Adrenal gland (tissue), 12 donors: ENCODE results near the gene WDR91. TPM values are rescaled to one million over a fixed set of nuclear protein-coding genes. Genes with fewer than 3 reads are reported as not detected.
"Not testable (repeated sequence)": the region's sequence is repeated elsewhere in the genome, so short reads cannot be mapped to it uniquely, and the experiment has no call there.

Experiments
- DNase-seq, 7 donors: peaks; one replicate each; pipeline ENCODE4 v3.0.0-alpha.2; 2019 to 2020
- H3K27ac ChIP-seq, 5 donors: fragments of 200-600 bp; sonication (generic) in 4 of 5; 1 replicate in 3 of 5; 2 replicates in 2 of 5; pipeline versions ENCODE4 v1.5.1 to v1.8.0; 2016 to 2020; ENCODE audit warnings: mild to moderate bottlenecking in 1 of 5
- H3K27me3 ChIP-seq: fragments of 200-600 bp; 2 replicates; pipeline ENCODE4 v1.8.0; 2021
- H3K36me3 ChIP-seq, 2 donors: fragments of 200-600 bp; replicated peaks in 1 of 2; 1 replicate in 1 of 2; 2 replicates in 1 of 2; pipeline versions ENCODE4 v1.5.1 to v1.8.0; 2018 to 2022
- H3K4me1 ChIP-seq, 2 donors: fragments of 200-600 bp; replicated peaks in 1 of 2; 1 replicate in 1 of 2; 2 replicates in 1 of 2; pipeline versions ENCODE4 v1.5.1 to v1.8.0; 2018 to 2021
- H3K4me3 ChIP-seq, 4 donors: fragments of 200-600 bp; sonication (generic) in 3 of 4; one replicate each; pipeline ENCODE4 v1.5.1; 2016 to 2018
- H3K9me3 ChIP-seq, 3 donors: fragments of 200-600 bp; sonication (generic) in 1 of 3; replicated peaks in 1 of 3; 1 replicate in 2 of 3; 2 replicates in 1 of 3; pipeline versions ENCODE4 v1.5.1 to v1.8.0; 2016 to 2021
- CTCF ChIP-seq, 6 experiments: fragments of 450-650 bp in 4 of 6; fragments of 200-600 bp in 2 of 6; sonication (generic) in 1 of 6; IDR thresholded peaks; 1 replicate in 5 of 6; 2 replicates in 1 of 6; pipeline versions ENCODE4 v1.5.1 to v1.8.0; 2016 to 2021; ENCODE audit warnings: antibody characterized with exemption in 6 of 6, mild to moderate bottlenecking in 2 of 6, moderate library complexity in 1 of 6
- POLR2A ChIP-seq, 2 donors: fragments of 450-650 bp; IDR thresholded peaks; one replicate each; pipeline ENCODE4 v1.6.1; 2017; ENCODE audit warnings: antibody characterized with exemption in 2 of 2, mild to moderate bottlenecking in 2 of 2, moderate library complexity in 1 of 2
- WGBS, 4 donors: extraction: QIAGEN DNeasy Blood & Tissue Kit in 2 of 4; methylation state at CpG; one replicate each; pipeline versions ENCODE4 v1.1.5 to v1.1.7; 2013 to 2017; 5-methylcytosine and 5-hydroxymethylcytosine counted together
- intact Hi-C, 2 donors: fragments of 100-400 bp; cut with DNase I; formaldehyde crosslinking; loops; one replicate each; pipeline versions ENCODE4 v1.14.1 to v1.15.0; 2022 to 2023
- polyA plus RNA-seq, 3 donors: library from polyadenylated mRNA; stranded (reverse); fragments of 200-250 nt in 2 of 3; fragments of 350-450 nt in 1 of 3; fragmentation: Illumina TruSeq in 1 of 3; extraction: RNeasy Lipid Tissue Mini Kit (QIAGEN cat#74804) in 1 of 3; gene quantifications; one replicate each; pipeline ENCODE4 v1.2.3, GENCODE V29; 2013 to 2014
- total RNA-seq, 9 donors: library from RNA; depleted of rRNA in 4 of 9; stranded (reverse); fragments of >200 nt in 4 of 9; fragments of 120-200 nt in 1 of 9; fragmentation: NEBNext Ultra II Directional in 1 of 9; extraction: Animal tissue kit (Norgen Biotek cat#: 25700) in 1 of 9; gene quantifications; one replicate each; pipeline versions ENCODE4 v1.1.0 to v1.2.4, GENCODE V29; 2013 to 2023
- donor health status: healthy with polysubstance abuse.
- donor health status: Bipolar disorder and iron deficiency.
- donor health status: DM: yes; HTN: yes; CAD: no.
- donor health status: DM: no; HTN: no; CAD: no.
- donor health status: DM: no; HTN: no; CAD: no.
- donor health status: DM: yes; HTN: yes; CAD: no.

Gene WDR91
- total and polyA plus RNA-seq, 12 donors, result 6.8 to 29.6 (median 15.5) TPM

- H3K36me3 ChIP-seq, intact Hi-C loops, H3K27me3 ChIP-seq, H3K9me3 ChIP-seq: not testable (repeated sequence)
- Histone ChIP-seq H3K27ac (peak overlapping the region in 4 of 5 donors; percentile 83 to 91 (median 88)), H3K4me1 (peaks cover 0 to 21% of the 10 kb centered on the region in 2 donors), H3K4me3 (peak overlapping the region in 3 of 4 donors; percentile 68 to 89 (median 82))
- WGBS, 4 donors, result 49 to 55% (median 53%) methylated on average over 25 to 30 of the region's 30 CpGs
- DNase-seq, result peak in 3 of 7 donors; percentile 27 to 52 (median 51)
- TF ChIP-seq CTCF (IDR thresholded peaks at IDR 0.05), result peak in 1 of 6 experiments; percentile 5
Measured at GRCh38 chr7:135211946-135212685, 790 bp upstream of the WDR91 start.

- Histone ChIP-seq H3K27ac (peak overlapping the region; percentile 42 to 91 (median 87)), H3K4me3 (peak overlapping the region; percentile 9 to 89 (median 75)), H3K27me3 (no peaks in the 10 kb centered on the region), H3K4me1 (peaks cover 0 to 21% of the 10 kb centered on the region in 2 donors), H3K36me3 (peaks cover 0 to 5% of the 10 kb centered on the region in 2 donors), H3K9me3 (no peaks in the 10 kb centered on the region)
- DNase-seq, result peak in 3 of 7 donors; percentile 29 to 65 (median 43)
- TF ChIP-seq POLR2A (IDR thresholded peaks at IDR 0.05) (no peak), CTCF (IDR thresholded peaks at IDR 0.05) (no peak)
- 0 to 6% (median 2%) methylated on average over 9 to 13 of the region's 13 CpGs for WGBS, 4 donors
- intact Hi-C loops, result no loop called here
Measured at GRCh38 chr7:135210888-135211178, 493 bp downstream of the WDR91 start.

- Histone ChIP-seq H3K9me3 (no peaks in the 10 kb centered on the region), H3K27ac (peak overlapping the region in 1 of 5 donors; percentile 53), H3K4me3 (no peak overlapping the region), H3K36me3 (peaks cover 0 to 16% of the 10 kb centered on the region in 2 donors), H3K27me3 (no peaks in the 10 kb centered on the region), H3K4me1 (peaks cover 0 to 21% of the 10 kb centered on the region in 2 donors)
- TF ChIP-seq POLR2A (IDR thresholded peaks at IDR 0.05) (no peak), CTCF (IDR thresholded peaks at IDR 0.05) (no peak)
- intact Hi-C loops, result no loop called here
- 77 to 92% (median 89%) methylated on average over 7 of the region's 7 CpGs for WGBS, 4 donors
- DNase-seq, result no peak
Measured at GRCh38 chr7:135209225-135209834, 2.0 kb downstream of the WDR91 start.

- DNase-seq, result no peak
- peaks cover 0 to 26% of the 10 kb centered on the region in 2 donors for H3K36me3 ChIP-seq
- 73 to 84% (median 83%) methylated on average over 6 of the region's 6 CpGs for WGBS, 4 donors
- intact Hi-C loops, result no loop called here
- H3K4me3 ChIP-seq, result no peak overlapping the region
- H3K4me1 ChIP-seq, result peaks cover 0 to 21% of the 10 kb centered on the region in 2 donors
- TF ChIP-seq CTCF (IDR thresholded peaks at IDR 0.05), result no peak
- no peak for TF ChIP-seq POLR2A (IDR thresholded peaks at IDR 0.05)
- peak overlapping the region in 1 of 5 donors; percentile 53 for H3K27ac ChIP-seq
- H3K9me3 ChIP-seq, result no peaks in the 10 kb centered on the region
- no peaks in the 10 kb centered on the region for H3K27me3 ChIP-seq
Measured at GRCh38 chr7:135208102-135208793, 3.1 kb downstream of the WDR91 start.
